GM23338 (cell line): Measurements from ENCODE around the gene C4BPB. TPM values are rescaled to one million over a fixed set of nuclear protein-coding genes. Genes with fewer than 3 reads are reported as not detected.

Experiments used
- ATAC-seq: fragments of 200-7000 bp; cut with Tn5 transposase; 3 replicates; pipeline ENCODE4 v1.9.1; 2020
- DNase-seq: peaks from one replicate; pipeline ENCODE4 v3.0.0-alpha.2; 2015; ENCODE audit warnings: low spot score
- H2AFZ ChIP-seq: fragments of 200-600 bp; sonication (generic); 2 replicates; pipeline ENCODE4 v1.8.0; 2016; ENCODE audit warnings: antibody characterized with exemption, mild to moderate bottlenecking, moderate library complexity
- H3F3A ChIP-seq: fragments of 200-600 bp; sonication (generic); replicated peaks from 2 replicates; pipeline ENCODE4 v1.8.0; 2017; ENCODE audit warnings: antibody characterized with exemption, mixed run types, low read depth
- H3K27ac ChIP-seq: fragments of 200-600 bp; sonication (generic); 2 replicates; pipeline ENCODE4 v1.6.1; 2016; ENCODE audit warnings: low read depth
- H3K27me3 ChIP-seq: fragments of 200-600 bp; sonication (generic); 2 replicates; pipeline ENCODE4 v1.8.0; 2016; ENCODE audit warnings: mild to moderate bottlenecking, mixed run types, moderate library complexity; ENCODE audit not compliant: insufficient read depth
- H3K36me3 ChIP-seq: fragments of 200-600 bp; sonication (generic); 2 replicates; pipeline ENCODE4 v1.8.0; 2016; ENCODE audit warnings: mild to moderate bottlenecking; ENCODE audit not compliant: insufficient read depth
- H3K4me1 ChIP-seq: fragments of 200-600 bp; sonication (generic); 2 replicates; pipeline ENCODE4 v1.8.0; 2016; ENCODE audit warnings: mild to moderate bottlenecking, moderate library complexity; ENCODE audit not compliant: insufficient read depth
- H3K4me2 ChIP-seq: fragments of 200-600 bp; sonication (generic); 2 replicates; pipeline ENCODE4 v1.7.1; 2017; ENCODE audit warnings: mixed run types
- H3K4me3 ChIP-seq: fragments of 200-600 bp; sonication (generic); 2 replicates; pipeline ENCODE4 v1.6.1; 2016; ENCODE audit warnings: mixed run types
- H3K79me2 ChIP-seq: fragments of 200-600 bp; sonication (generic); replicated peaks from 2 replicates; pipeline ENCODE4 v1.8.0; 2017; ENCODE audit warnings: mild to moderate bottlenecking; ENCODE audit not compliant: insufficient read depth
- H3K9me2 ChIP-seq: fragments of 200-600 bp; sonication (generic); 2 replicates; pipeline ENCODE4 v1.8.0; 2017; ENCODE audit not compliant: insufficient read depth
- H4K20me1 ChIP-seq: fragments of 200-600 bp; sonication (generic); replicated peaks from 2 replicates; pipeline ENCODE4 v1.8.0; 2017; ENCODE audit warnings: mild to moderate bottlenecking; ENCODE audit not compliant: insufficient read depth
- H3K27ac Mint-ChIP-seq: 2 replicates; pipeline ENCODE4 v1.8.0; 2020; ENCODE audit warnings: inconsistent platforms, mild to moderate bottlenecking, moderate library complexity, mixed read lengths
- H3K27me3 Mint-ChIP-seq: 3 replicates; pipeline ENCODE4 v1.8.0; 2022; ENCODE audit warnings: low read depth, mild to moderate bottlenecking, moderate library complexity, mixed read lengths, inconsistent platforms; ENCODE audit not compliant: insufficient read depth, poor library complexity
- H3K36me3 Mint-ChIP-seq: 3 replicates; pipeline ENCODE4 v1.8.0; 2021; ENCODE audit warnings: low read depth, mild to moderate bottlenecking, inconsistent platforms, moderate library complexity, mixed read lengths
- H3K4me1 Mint-ChIP-seq: 3 replicates; pipeline ENCODE4 v1.8.0; 2020; ENCODE audit warnings: mild to moderate bottlenecking, inconsistent platforms, mixed read lengths
- H3K4me3 Mint-ChIP-seq: 3 replicates; pipeline ENCODE4 v1.8.0; 2021; ENCODE audit warnings: moderate library complexity, mild to moderate bottlenecking, inconsistent platforms, mixed read lengths
- H3K9me3 Mint-ChIP-seq: 3 replicates; pipeline ENCODE4 v1.8.0; 2020; ENCODE audit warnings: moderate library complexity, mild to moderate bottlenecking, inconsistent platforms, mixed read lengths
- CREB1 ChIP-seq: fragments of 250-450 bp; sonication (Bioruptor Pico); IDR thresholded peaks from 2 replicates; pipeline ENCODE4 v1.5.0; 2020; ENCODE audit warnings: low read depth, mild to moderate bottlenecking, moderate library complexity
- EZH2phosphoT487 ChIP-seq: fragments of 200-600 bp; sonication (generic); IDR thresholded peaks from one replicate; pipeline ENCODE4 v1.8.1; 2018; ENCODE audit warnings: antibody characterized with exemption; ENCODE audit not compliant: unreplicated experiment
- JUNB ChIP-seq: IDR thresholded peaks from one replicate; pipeline ENCODE4 v1.6.1; 2016; ENCODE audit warnings: antibody characterized with exemption; ENCODE audit not compliant: unreplicated experiment
- NANOG ChIP-seq: IDR thresholded peaks from 2 replicates; pipeline ENCODE4 v1.6.1; 2016; ENCODE audit warnings: antibody characterized with exemption, borderline replicate concordance
- POLR2AphosphoS5 ChIP-seq: IDR thresholded peaks from 2 replicates; pipeline ENCODE4 v1.6.1; 2016; ENCODE audit warnings: antibody characterized with exemption, low read depth
- ZNF114 ChIP-seq: fragments of 250-450 bp; sonication (Bioruptor Pico); IDR thresholded peaks from 2 replicates; pipeline ENCODE4 v1.5.0; 2020; ENCODE audit warnings: mild to moderate bottlenecking, moderate library complexity
- ZNF331 ChIP-seq: fragments of 250-450 bp; sonication (Bioruptor Pico); IDR thresholded peaks from 2 replicates; pipeline ENCODE4 v1.5.0; 2020; ENCODE audit warnings: low read depth, mild to moderate bottlenecking, moderate library complexity
- polyA plus RNA-seq: library from polyadenylated mRNA; unstranded; fragments of >200 nt; fragmentation: Nextera tagmentation; extraction: Ambion mirVana; gene quantifications from 2 replicates; pipeline ENCODE4 v1.2.1, GENCODE V29; 2016
- total RNA-seq: library from RNA; depleted of rRNA; stranded (reverse); fragments of >200 nt; shearing (Covaris generic); gene quantifications from 2 replicates; pipeline ENCODE4 v1.2.3, GENCODE V29; 2014
- TF ChIP-seq, protein P1 (sequence below): IDR thresholded peaks from one replicate; pipeline ENCODE4 v1.6.1; 2018; ENCODE audit warnings: antibody characterized with exemption; ENCODE audit not compliant: unreplicated experiment
- TF ChIP-seq, protein P2 (sequence below), 2 experiments: fragments of 200-600 bp in 1 of 2; sonication (generic) in 1 of 2; conservative IDR thresholded peaks; 2 replicates each; pipeline versions ENCODE4 v1.5.1 to v1.6.1; 2016 to 2017; ENCODE audit warnings: antibody characterized with exemption in 2 of 2, low read depth in 2 of 2, mild to moderate bottlenecking in 2 of 2, moderate library complexity in 1 of 2

C4BPB gene
- total and polyA plus RNA-seq, 2 experiments from 2014 or later = not detected

DNA sequence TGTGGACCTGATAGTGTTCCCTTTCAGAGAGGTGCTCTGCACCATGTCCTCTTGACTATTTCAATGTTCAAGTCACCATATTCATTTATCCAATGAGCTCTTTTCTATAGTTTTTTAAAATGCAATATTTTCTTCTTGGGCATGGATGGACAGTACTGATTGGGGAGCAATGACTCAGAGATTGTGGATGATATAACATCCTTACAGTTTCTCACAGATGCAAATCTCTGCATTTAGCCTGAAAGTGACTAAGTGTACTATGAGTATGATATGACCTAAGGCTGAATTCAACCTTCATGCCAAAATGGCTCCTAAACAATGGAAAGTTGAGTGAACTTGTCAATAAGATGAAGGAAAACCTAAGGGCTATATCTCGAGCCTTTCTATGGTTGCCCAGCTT, 51.9 kb downstream of the C4BPB start (continued):
- TF ChIP-seq, protein P1, sequence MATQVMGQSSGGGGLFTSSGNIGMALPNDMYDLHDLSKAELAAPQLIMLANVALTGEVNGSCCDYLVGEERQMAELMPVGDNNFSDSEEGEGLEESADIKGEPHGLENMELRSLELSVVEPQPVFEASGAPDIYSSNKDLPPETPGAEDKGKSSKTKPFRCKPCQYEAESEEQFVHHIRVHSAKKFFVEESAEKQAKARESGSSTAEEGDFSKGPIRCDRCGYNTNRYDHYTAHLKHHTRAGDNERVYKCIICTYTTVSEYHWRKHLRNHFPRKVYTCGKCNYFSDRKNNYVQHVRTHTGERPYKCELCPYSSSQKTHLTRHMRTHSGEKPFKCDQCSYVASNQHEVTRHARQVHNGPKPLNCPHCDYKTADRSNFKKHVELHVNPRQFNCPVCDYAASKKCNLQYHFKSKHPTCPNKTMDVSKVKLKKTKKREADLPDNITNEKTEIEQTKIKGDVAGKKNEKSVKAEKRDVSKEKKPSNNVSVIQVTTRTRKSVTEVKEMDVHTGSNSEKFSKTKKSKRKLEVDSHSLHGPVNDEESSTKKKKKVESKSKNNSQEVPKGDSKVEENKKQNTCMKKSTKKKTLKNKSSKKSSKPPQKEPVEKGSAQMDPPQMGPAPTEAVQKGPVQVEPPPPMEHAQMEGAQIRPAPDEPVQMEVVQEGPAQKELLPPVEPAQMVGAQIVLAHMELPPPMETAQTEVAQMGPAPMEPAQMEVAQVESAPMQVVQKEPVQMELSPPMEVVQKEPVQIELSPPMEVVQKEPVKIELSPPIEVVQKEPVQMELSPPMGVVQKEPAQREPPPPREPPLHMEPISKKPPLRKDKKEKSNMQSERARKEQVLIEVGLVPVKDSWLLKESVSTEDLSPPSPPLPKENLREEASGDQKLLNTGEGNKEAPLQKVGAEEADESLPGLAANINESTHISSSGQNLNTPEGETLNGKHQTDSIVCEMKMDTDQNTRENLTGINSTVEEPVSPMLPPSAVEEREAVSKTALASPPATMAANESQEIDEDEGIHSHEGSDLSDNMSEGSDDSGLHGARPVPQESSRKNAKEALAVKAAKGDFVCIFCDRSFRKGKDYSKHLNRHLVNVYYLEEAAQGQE = no peak

DNA sequence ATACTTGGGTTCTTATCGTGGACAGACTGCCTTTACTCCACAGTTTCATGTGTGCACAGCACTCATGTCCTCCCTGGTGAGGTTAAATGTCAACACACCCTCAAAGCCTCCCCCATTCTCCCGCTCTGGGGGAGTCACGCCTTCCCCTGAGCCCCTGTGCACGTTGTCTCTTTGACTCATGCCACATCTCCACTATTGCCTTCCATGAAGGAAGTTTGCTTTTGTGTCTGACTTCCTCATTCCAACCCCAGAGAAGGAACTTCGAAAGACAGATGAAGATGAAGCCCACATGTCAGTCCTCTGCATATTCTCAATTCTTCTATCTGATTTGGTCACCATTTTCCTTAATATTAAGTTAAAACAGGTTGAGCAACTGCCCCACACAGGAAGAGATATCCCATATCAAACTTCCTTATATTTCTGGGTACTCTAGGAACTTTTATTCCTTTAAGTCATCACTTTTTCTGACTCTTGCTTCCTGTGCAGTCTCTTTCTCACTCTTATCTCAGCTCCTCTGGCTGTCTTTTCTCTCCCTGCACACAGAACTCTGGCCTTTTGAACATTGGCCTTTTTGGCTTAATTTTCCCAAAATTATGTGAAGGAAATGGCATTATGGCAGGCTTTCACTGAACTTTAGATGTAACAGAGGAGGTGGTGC, 56.9 kb downstream of the C4BPB start:
- H3K9me2 ChIP-seq = peaks cover 7% of the 10 kb centered on the region; the same call in 1 of the 2 replicates
- Mint-ChIP-seq H3K27ac (no peak overlapping the region), H3K4me3 (no peak overlapping the region), H3K9me3 (no peaks in the 10 kb centered on the region), H3K27me3 (no peaks in the 10 kb centered on the region), H3K36me3 (no peaks in the 10 kb centered on the region), H3K4me1 (no peaks in the 10 kb centered on the region)
- H2AFZ ChIP-seq = 0 out of 2 replicates have a peak overlapping the region, but pooled peaks have one; percentile 23
- H3K36me3 ChIP-seq = no peaks in the 10 kb centered on the region
- no peaks in the 10 kb centered on the region for H3F3A ChIP-seq
- no peak overlapping the region for H3K4me2 ChIP-seq
- no peaks in the 10 kb centered on the region for H3K79me2 ChIP-seq
- no peak overlapping the region for H3K4me3 ChIP-seq
- no peak overlapping the region for H3K27ac ChIP-seq
- H3K4me1 ChIP-seq = no peaks in the 10 kb centered on the region
- no peak for ATAC-seq
- no peak for DNase-seq
- H3K27me3 ChIP-seq = no peaks in the 10 kb centered on the region
- no peaks in the 10 kb centered on the region for H4K20me1 ChIP-seq
- TF ChIP-seq ZNF331 (no peak), ZNF114 (CRISPR knock-in tag) (no peak), CREB1 (CRISPR knock-in tag) (no peak), JUNB (no peak), NANOG (no peak), EZH2phosphoT487 (no peak), POLR2AphosphoS5 (no peak)
- TF ChIP-seq, protein P1 = no peak
- TF ChIP-seq, protein P2, sequence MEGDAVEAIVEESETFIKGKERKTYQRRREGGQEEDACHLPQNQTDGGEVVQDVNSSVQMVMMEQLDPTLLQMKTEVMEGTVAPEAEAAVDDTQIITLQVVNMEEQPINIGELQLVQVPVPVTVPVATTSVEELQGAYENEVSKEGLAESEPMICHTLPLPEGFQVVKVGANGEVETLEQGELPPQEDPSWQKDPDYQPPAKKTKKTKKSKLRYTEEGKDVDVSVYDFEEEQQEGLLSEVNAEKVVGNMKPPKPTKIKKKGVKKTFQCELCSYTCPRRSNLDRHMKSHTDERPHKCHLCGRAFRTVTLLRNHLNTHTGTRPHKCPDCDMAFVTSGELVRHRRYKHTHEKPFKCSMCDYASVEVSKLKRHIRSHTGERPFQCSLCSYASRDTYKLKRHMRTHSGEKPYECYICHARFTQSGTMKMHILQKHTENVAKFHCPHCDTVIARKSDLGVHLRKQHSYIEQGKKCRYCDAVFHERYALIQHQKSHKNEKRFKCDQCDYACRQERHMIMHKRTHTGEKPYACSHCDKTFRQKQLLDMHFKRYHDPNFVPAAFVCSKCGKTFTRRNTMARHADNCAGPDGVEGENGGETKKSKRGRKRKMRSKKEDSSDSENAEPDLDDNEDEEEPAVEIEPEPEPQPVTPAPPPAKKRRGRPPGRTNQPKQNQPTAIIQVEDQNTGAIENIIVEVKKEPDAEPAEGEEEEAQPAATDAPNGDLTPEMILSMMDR (conservative IDR thresholded peaks at IDR 0.05; ENCODE audit: low read depth in 2 of 2) = no peak
